Osteoblast (primary cell): Measurements from ENCODE around the gene TNFRSF19. TPM values are rescaled to one million over a fixed set of nuclear protein-coding genes. Genes with fewer than 3 reads are reported as not detected.

ENCODE experiments used
- DNase-seq: peaks from one replicate; pipeline ENCODE4 v3.0.0; 2011; ENCODE audit warnings: low spot score, mixed read lengths; ENCODE audit not compliant: insufficient read length; ENCODE audit errors: missing footprints
- H2AFZ ChIP-seq: 2 replicates; pipeline ENCODE4 v1.6.0; 2011; ENCODE audit warnings: mild to moderate bottlenecking, low read length
- H3K27ac ChIP-seq: 2 replicates; pipeline ENCODE4 v1.5.1; 2011; ENCODE audit warnings: mild to moderate bottlenecking, low read depth, low read length, moderate library complexity
- H3K27me3 ChIP-seq: 2 replicates; pipeline ENCODE4 v1.6.0; 2012; ENCODE audit warnings: mild to moderate bottlenecking, control low read depth, inconsistent platforms, low read length, moderate library complexity; ENCODE audit not compliant: insufficient read depth
- H3K36me3 ChIP-seq: 2 replicates; pipeline ENCODE4 v1.5.1; 2011; ENCODE audit warnings: mild to moderate bottlenecking, low read length, control low read depth, moderate library complexity; ENCODE audit not compliant: insufficient read depth
- H3K4me1 ChIP-seq: 2 replicates; pipeline ENCODE4 v1.5.1; 2011; ENCODE audit warnings: mild to moderate bottlenecking, low read length, control low read depth, moderate library complexity; ENCODE audit not compliant: insufficient read depth
- H3K4me2 ChIP-seq: 2 replicates; pipeline ENCODE4 v1.6.0; 2011; ENCODE audit warnings: mild to moderate bottlenecking, low read length; ENCODE audit not compliant: insufficient read depth
- H3K4me3 ChIP-seq: fragments of 200-600 bp; sonication (generic); 3 replicates; pipeline ENCODE4 v1.5.1; 2012; ENCODE audit warnings: mild to moderate bottlenecking, low read length, inconsistent platforms; ENCODE audit not compliant: insufficient read depth
- H3K79me2 ChIP-seq: 2 replicates; pipeline ENCODE4 v1.6.0; 2012; ENCODE audit warnings: mild to moderate bottlenecking, low read length, control low read depth, inconsistent platforms; ENCODE audit not compliant: insufficient read depth
- H3K9me3 ChIP-seq: 2 replicates; pipeline ENCODE4 v1.5.1; 2011; ENCODE audit warnings: low read depth, low read length, control low read depth
- H4K20me1 ChIP-seq: 2 replicates; pipeline ENCODE4 v1.6.0; 2012; ENCODE audit warnings: mild to moderate bottlenecking, low read length, control low read depth; ENCODE audit not compliant: insufficient read depth
- CTCF ChIP-seq: IDR thresholded peaks from 2 replicates; pipeline ENCODE4 v1.5.1; 2011; ENCODE audit warnings: mild to moderate bottlenecking, low read depth, low read length, moderate library complexity; ENCODE audit errors: extremely low read depth
- total RNA-seq: library from RNA; depleted of rRNA; stranded (reverse); fragments of >200 nt; gene quantifications from 2 replicates; pipeline ENCODE4 v1.2.3, GENCODE V29; 2012

Gene TNFRSF19
- total RNA-seq, 1 donor = 73.8 TPM

- no peak for DNase-seq
- H3K27me3 ChIP-seq = no peaks in the 10 kb centered on the region
- no peaks in the 10 kb centered on the region for H3K79me2 ChIP-seq
- no peak overlapping the region for H2AFZ ChIP-seq
- no peak for TF ChIP-seq CTCF
- H4K20me1 ChIP-seq = no peaks in the 10 kb centered on the region
- no peaks in the 10 kb centered on the region for H3K36me3 ChIP-seq
- no peak overlapping the region for H3K4me2 ChIP-seq
- no peak overlapping the region for H3K27ac ChIP-seq
- no peaks in the 10 kb centered on the region for H3K9me3 ChIP-seq
- H3K4me3 ChIP-seq = no peak overlapping the region
- H3K4me1 ChIP-seq = peaks cover 23% of the 10 kb centered on the region
Measured at GRCh38 chr13:23605831-23606230, 35.6 kb downstream of the TNFRSF19 start.

GRCh38 chr13:23608138-23608537 is 37.9 kb downstream of the TNFRSF19 start:
- DNase-seq = no peak
- TF ChIP-seq CTCF = no peak
- Histone ChIP-seq H4K20me1 (no peaks in the 10 kb centered on the region), H3K4me1 (peaks cover 30% of the 10 kb centered on the region), H3K27me3 (no peaks in the 10 kb centered on the region), H3K4me3 (no peak overlapping the region), H3K36me3 (no peaks in the 10 kb centered on the region), H3K4me2 (no peak overlapping the region), H2AFZ (no peak overlapping the region), H3K27ac (no peak overlapping the region), H3K79me2 (no peaks in the 10 kb centered on the region), H3K9me3 (no peaks in the 10 kb centered on the region)

DNA sequence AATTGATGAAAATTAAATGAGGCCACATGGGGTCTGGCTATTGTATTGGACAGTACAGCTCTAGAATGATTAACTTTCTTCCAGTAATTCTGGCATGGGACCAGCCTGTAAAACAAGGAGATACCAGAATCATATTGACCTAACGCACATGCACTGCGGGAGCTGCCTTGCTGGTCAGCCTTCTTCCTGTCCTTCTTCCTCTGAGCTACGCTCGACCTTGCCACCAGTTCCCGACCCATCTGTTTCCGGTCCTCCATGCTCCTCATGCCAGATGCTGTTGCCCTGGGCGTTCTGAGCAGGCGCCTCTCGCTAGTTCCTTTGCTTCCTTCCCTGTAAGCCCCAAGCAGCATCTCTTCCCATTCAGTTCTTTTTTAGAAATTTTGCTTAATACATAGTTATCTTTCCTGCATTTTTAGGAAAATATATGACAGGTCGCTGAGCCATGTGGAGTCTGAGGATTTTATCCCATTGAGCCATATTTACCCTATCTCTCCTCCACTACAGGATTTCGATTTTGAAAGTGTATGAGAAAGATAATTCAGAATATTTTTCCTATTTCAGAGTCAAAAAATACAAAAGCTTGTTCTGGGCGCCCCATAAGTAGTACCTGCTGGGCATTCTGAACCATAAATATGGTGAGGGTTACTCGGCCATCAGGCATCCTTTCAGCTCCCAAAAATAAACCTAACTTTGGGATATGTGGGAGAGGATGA is 38.6 kb downstream of the TNFRSF19 start:
- Histone ChIP-seq H3K27ac (peak overlapping the region; percentile 21), H3K9me3 (no peaks in the 10 kb centered on the region), H3K4me3 (no peak overlapping the region), H3K4me2 (peak overlapping the region; percentile 70), H3K36me3 (no peaks in the 10 kb centered on the region), H4K20me1 (no peaks in the 10 kb centered on the region), H3K4me1 (peaks cover 30% of the 10 kb centered on the region), H3K79me2 (no peaks in the 10 kb centered on the region), H3K27me3 (no peaks in the 10 kb centered on the region), H2AFZ (no peak overlapping the region)
- TF ChIP-seq CTCF = no peak
- no peak for DNase-seq

GRCh38 chr13:23609414-23609760 is 39.2 kb downstream of the TNFRSF19 start:
- Histone ChIP-seq H3K4me3 (peak overlapping the region; percentile 21), H3K9me3 (no peaks in the 10 kb centered on the region), H3K27ac (peak overlapping the region; percentile 21), H4K20me1 (no peaks in the 10 kb centered on the region), H2AFZ (no peak overlapping the region), H3K4me1 (peaks cover 30% of the 10 kb centered on the region), H3K36me3 (no peaks in the 10 kb centered on the region), H3K79me2 (no peaks in the 10 kb centered on the region), H3K4me2 (peak overlapping the region; percentile 70), H3K27me3 (no peaks in the 10 kb centered on the region)
- TF ChIP-seq CTCF = no peak
- DNase-seq = no peak
